HG03378 (cell line): ENCODE results near the gene CBLN2.

Source experiments
- ATAC-seq: cut with Tn5 transposase; IDR thresholded peaks from one replicate; pipeline ENCODE4 v1.9.1; 2021; ENCODE audit warnings: mild to moderate bottlenecking, moderate library complexity; ENCODE audit not compliant: unreplicated experiment

CBLN2 gene

DNA sequence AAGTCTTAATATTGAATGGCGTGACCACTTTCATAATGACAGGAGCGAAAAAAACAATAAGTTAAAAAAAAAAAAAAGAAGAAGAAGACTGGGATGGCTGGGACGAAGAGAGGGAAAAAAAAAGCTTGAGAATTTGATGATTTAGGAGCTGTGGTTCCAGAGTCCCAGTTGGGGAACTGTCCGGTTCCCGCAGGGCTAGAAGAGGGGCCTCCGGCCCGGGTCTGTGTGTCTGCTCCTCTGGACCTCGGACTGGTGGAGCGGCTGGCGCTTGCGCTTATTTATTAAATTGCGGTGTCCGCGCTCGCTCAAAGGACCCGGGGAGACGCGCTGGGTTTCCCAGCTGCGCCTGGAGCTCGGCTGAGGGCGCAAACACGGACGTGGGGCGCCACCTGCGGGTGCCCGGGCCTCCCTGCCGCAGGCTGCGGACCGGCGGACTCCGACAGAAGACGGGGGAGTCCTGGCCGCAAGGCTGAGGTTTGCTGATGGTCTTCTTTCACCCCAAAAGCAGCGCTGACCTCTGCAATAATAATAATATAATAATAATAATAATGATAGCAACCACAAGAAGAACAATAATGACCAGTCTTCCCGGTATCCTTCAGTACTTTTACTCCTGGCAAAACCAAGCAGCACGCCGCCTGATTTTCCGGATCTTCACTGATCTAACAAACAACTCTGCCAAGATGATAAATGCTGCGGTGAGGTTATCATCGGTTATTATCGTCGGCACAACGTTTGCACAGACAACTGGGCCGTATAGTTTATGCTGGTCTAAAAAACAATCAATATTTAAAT, at the start of gene CBLN2:
Gene CBLN2, minus strand, starts transcription at position 251 of the 795 bp plus-strand sequence. CDS start 2,182 bp downstream, outside the sequence.
- peak; percentile 76 for ATAC-seq

DNA sequence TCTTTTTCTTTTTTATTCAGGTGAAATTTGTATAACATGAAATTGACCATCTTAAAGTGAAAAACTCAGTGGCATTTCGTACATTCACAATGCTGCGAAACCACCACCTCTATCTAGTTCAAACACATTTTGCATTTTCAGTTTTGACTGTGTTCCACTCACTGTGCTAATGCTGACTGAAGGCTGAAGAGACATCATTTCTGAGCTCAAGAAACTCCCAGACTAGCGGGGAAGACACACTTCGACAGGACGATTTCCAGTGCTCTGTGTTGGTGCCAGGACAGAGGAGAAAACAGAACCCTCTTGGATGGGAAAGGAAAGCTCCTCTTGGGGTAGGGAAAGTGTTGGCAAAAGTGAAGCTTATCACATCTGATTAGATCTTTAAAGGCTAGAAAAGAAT, 44.2 kb upstream of the CBLN2 start:
- ATAC-seq: no peak

DNA sequence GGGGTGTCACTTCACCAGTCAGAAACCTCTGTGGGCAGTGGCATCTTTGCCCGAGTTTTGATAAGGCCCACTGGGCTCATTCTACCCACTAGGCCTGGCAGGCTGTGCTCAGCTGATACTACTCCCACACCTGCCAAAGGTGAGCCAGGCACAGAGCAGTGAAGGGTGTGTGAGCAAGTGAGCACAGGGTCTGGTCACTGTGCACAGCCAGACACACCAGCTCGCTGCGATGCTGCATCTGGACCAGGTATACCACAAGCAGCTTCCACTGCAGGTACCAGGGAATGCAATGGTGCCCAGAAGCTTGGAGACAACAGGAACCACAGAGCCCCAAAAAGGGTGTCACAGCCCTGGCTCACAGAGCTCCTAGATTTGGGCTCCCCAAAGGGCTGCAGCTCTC, 40.6 kb upstream of the CBLN2 start:
- no peak for ATAC-seq

DNA sequence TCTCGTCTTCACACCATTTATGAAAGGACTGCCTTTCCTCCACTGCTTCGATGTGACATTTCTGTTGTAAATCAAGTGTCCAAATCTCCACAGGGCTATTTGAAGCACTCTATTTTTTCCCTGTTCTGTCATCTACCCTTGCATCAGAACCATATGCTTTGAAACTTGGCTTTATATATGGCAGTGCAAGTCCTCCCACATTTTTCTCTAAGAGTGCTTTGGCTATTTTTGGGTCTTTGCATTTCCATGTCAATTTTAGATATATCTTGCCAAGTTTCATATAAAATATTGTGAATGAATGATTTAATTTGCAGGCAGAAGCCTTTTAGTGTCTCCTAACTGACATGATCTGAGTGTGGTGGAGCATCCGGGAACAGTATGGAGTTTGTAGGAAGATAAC, 37.8 kb upstream of the CBLN2 start:
- no peak for ATAC-seq

DNA sequence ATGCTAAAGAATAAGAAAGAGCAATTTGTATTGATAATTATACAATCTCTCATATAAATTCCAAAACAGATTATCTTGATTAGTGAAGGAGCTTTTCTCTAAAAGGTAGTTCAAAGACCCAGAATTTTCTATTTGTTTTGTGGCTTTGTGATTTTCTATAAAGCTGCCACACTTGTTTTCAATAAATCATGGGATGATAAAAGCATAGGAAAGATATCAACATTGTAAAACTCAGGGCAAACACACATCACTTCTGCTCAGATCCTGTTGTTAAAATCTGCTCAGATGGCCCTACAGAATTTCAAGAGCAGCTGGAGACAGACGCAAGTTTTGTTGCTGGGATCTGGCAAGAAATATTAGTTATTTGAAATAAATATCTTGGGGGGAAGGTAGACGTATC, 28.8 kb upstream of the CBLN2 start:
- no peak for ATAC-seq

DNA sequence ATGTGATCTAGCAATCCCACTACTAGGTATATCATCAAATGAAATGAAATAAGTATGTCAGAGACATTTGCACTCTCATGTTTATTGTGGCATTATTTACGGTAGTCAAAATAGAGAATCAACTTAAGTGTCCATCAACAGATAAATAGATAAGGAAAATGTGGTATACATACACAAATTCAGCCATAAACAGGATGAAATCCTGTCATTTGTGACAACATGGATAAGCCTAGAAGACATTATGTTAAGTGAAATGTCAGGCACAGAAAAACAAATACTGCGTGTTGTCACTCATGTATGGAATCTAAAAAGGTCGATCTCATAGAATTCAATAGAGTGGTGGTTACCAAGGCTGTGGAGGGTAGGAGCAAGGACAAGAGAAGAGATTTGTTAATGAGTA, 22.1 kb upstream of the CBLN2 start:
- ATAC-seq: no peak

DNA sequence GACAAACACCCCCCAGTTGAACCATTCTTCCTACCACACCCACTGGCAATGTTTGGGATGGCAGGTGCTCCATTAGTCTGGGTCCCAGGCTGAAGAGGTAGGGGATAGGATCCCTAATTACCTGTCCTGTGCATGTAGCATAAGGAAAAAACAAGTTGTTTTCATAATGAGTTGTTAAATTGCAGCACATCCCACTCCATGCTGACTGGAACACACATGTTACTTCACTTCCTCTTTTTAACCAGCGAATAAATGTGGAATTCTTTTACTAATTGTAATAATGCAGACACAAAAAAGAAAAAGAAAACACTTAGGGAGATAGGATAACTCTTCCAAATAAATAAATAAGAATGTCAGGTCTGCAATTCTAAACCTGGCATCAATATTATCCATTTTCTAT, 11.8 kb upstream of the CBLN2 start:
- ATAC-seq: no peak

DNA sequence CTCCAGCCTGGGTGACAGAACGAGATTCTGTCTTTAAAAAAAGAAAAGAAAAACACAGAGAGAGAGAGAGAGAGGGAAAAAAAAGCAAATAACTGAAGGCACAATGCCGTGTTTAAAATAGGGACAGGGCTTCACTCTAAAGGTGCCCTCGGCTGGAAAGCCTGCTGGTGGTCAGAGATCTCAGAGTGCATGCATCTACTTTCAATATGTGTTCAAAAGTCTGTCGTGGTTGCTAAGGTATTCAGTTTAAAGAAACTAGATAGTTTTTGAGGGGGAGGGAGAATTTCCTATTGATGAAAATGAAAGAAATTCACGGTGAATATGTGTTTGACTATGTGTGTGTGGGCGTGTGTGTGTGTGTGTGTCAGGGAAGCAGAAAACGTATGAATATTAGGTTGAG, 11.0 kb upstream of the CBLN2 start:
- no peak for ATAC-seq

DNA sequence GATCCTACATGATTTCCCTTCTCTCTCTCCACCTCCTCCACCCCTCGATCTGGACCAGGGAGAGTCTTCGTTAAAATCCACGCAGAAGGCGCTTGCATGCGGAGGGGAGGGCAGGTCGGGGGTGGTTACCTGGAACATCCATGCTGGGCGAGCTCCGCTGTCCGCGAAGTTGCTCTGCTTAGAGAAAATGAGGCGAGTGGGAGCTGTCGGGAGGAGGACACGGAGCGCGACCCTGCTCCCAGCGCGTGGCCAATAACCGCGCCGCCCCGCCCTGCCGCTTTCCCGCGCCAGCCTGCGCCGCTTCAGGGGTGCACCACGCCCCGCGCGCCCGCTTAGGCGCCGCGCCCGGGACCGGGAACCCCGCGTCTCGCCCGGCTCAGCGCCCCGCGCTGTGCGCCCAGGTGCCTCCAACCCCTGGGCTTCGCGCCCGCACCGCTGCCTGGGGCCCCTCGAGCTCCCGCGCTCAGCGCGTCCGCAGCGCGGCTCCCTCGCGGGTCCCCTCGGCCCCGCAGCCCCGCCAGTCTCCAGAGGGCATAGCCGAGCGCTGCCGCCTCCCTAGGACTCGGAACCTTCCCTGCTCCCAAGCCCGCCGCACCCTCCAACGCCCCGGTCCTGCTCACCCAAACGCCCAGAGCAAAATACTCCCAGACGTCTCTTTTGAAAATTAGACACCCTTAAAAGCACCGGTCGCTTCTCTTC, 636 bp downstream of the CBLN2 start:
- ATAC-seq: no peak

DNA sequence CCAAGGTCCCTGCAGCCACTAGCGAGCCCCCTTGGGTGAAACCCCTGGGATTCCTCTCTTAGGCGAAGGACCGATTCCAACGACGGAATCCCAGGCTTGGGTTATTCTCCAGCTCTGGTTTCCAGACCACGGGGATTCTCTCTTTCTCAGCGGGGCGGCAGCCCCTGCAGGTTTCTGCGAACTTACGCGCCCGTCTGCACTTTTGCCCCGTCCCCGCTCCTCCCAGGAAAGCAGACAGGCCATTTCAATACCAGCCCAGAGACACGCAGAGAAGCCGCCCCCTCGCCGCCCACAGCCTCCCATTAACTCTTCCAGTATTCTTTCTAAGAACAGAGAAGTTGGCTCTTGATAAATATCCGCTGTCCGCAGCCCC, 1.2 kb downstream of the CBLN2 start:
- ATAC-seq: no peak

DNA sequence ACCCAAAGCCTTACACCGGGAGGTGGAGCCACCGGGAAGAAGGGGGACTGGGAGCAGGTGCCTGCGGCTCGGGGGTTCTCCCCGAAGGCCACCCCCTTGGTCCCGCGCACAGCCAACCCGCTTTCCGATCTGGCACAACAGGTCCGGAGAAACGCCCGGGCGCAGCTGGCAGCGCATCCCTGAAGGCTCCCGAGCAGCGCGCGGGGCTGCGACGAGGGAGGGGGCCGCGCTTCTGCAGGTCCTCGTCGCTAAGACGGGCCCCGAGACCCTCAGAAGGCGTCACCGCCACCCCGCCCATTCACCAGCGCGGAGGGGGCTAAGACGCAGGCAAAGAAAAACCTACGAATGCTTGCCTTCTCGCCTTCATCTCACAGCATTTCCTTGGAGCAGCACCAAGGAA, 1.8 kb downstream of the CBLN2 start:
- ATAC-seq: no peak

DNA sequence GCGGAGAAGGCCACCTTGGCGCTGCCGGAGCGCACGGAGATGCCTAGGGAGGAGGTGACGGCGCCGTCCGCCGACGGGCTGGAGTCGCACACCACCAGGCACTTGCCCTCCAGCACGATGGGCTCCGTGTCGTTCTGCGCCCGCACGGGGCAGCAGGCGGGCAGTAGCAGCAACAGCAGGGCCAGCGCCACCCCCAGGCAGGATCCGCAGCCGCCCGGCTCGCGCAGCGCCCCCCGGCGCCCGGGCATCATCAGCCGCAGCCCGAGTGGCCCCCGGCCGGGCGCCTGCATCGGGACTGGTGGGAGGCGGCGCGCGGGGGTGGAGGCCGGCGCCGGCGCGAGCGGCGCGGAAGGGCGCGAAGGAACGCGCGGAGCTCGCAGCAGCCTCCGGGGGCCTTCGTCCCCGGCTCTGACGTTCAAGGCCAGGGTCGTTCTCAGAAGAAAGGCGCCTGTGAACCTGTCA, 2.2 kb downstream of the CBLN2 start:
- no peak for ATAC-seq

DNA sequence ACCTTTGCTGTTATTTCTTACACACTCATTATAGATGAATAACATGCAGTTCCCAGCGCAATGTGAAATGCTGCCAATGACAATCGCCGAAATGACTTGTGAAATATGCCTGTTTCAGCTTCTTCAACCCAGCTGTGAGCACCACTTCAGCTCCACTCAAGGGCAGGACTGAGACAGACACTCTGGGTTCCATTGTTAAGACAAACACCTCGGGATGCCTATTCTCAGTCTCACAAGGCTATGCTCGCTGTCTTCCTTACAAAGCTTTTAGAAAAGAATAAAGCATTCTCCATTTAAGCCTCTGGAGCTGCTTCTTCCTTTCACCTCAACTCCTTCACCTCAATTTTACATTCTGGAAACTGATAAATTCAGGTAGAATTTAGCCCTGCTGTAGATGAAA, 4.2 kb downstream of the CBLN2 start:
- ATAC-seq: no peak

DNA sequence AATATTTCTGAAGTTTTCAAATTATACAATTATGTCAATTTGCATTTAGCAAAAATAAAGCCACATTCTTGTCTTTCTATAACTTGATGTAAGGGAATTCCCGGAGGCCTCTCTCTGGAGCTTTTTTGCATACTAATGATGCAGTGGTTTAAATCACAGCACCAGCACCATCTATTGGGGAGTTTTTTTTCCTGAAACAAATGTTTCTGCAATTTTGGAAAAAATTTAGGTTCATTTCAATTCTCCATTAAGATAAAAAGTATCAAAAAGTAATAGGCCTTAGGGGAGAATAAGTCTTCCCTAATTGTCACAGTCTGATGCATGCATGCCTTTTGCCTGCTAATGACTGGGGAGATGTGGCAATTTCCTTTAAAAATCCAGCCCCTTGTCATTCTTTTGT, 13.5 kb downstream of the CBLN2 start:
- no peak for ATAC-seq

DNA sequence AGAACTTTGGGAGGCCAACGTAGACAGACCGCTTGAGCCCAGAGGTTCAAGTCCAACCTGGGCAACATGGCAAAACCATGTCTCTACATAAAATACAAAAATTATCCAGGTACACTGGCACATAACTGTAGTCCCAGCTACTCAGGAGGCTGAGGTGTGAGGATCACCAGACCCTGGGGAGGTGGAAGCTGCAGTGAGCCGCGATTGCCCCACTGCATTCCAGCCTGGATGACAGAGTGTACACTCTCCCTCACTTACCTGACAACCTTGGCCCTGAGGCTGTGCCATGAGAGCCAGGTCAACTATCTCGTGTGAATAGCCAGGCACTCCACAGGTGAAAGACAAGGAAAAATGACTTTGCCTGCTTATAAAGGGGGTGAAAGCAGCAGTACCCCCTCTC, 39.3 kb downstream of the CBLN2 start:
- ATAC-seq: no peak

DNA sequence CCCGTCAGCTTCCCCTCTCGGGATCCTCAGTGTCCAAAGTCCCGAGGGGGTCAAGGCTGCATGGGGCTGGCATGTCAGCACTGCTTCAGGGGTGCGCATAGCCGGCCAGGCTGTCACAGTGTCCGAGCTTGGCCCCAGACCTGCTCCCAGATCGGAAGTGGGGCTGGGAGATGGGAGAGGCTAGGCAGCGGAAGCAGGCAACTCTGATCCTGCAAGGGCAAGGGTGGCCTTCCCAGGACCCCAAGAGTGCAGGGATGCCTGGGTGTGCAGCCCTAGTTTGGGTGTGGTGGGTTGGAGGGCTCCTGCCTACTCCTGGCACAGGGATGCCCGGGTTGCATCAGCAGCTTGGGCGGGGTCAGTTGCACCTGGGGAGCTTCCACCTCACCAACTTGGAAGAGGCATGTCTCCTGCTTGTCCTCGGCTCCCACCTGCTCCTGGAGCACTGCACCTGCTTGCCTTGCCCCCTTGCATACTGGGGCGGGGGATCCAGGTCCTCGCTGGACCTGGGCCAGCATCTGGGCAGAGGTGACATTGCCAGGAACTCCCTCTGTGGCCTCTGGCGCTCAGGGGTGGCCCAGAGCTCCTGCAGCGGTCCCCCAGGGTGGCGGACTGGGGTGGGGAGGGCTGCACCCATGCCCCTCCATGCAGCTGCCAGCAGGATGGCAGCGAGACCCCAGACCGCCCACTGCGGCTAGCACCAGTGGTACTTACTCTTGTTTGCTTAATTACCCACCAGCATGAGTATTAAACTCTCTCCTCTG, 41.3 kb downstream of the CBLN2 start:
- no peak for ATAC-seq

DNA sequence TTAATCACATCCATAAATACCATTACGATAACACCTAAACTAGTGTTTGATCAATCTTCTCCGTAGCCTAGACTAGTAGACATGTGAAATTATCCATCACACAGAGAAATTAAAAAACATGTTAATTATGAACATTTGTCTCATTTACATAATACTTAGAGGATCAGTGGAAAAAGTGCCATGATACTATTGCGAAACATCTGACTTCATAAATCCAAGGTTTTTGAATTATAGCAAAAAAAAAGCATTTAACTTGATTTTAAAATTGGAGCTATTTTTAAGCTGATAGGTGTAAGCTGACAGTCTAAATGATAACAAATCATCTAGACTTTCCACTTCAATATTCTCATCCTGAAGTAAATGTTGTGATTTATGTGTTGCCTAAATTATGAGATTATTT, 51.6 kb downstream of the CBLN2 start:
- ATAC-seq: no peak
